ENCODE measurements around the gene PRSS3. TPM values are rescaled to one million over a fixed set of nuclear protein-coding genes. Genes with fewer than 3 reads are reported as not detected.

The PRSS3 gene
- total RNA-seq, result 6.5 and 27.8 TPM in 2 replicates

DNA sequence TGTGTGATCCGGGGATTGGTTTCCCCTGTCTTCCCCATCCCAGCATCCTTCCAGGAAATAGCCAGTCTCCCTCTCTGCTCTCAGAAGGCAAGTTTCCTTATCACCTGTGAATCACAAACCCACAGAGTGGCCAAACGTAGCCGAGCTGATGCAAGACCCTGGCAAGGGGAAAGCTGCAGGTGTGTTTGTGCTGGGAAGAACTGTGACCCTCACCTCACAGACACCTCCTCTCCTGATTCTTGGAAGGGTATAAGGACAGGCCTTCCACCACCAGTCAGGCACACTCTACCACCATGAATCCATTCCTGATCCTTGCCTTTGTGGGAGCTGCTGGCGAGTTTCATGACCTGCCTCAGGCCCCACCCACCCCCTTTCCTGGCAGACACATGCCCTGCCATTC lies at the start of gene PRSS3:
TSS of gene PRSS3 (plus strand) at position 281 of the 400 bp plus-strand sequence. CDS start at position 294, 13 bp downstream.

DNA sequence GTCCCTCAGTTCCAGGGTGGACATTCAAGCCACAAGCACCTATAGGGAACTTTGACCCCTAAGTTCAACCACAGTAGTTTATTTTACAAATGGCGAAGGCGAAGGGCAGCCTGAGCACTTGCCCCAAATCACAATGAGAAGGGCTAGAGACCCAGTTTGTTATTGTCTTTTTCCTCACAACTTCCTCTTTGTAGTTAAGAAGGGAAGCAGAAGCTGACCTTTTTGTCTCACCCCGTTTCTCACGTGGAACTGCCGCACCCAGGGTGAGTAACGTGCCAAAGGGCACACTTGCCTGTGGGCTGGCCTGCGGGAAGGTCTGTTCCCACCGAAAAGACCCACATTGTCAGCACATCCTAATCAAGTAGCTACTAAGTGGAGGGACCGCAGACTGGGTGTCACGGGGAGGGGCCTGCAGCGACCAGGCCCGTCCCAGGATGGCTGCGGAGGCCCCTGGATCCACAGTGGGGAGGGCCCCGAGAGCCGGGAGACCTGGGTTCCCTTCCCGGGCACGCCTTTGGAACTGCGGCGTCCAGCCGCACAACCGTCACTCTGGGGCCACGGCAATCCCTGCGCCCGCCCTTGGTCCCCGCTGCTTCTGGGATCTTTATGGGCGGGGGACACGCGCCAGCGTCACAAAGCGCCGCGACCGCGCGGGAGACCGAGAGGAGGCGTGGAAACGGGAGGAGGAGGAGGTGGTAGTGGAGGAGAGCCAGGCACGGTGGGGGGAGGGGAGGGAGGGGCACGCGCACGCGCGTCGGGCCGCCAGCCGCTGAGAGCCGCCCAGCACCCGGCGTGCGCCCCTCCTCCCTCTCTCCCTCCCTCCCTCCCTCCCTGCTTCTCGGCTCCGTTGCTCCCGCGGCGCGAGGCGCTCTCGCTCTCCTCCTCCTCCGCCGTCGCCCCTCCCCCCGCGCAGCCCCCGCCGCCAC lies 21.2 kb downstream of the PRSS3 start, which contains the start of gene UBE2R2:
TSS of gene UBE2R2 (plus strand) at position 834 of the 926 bp plus-strand sequence. CDS start 598 bp downstream, outside the sequence.

Other genes with a start within 250 kb of the PRSS3 start
- 11.7 and 12.4 TPM in 2 replicates for gene UBE2R2, start 21.6 kb downstream of the PRSS3 start, total RNA-seq

All from regular cardiac myocyte (primary cell).